ENCODE results near the gene VPS26C.
A peak's percentile ranks its signal among the peaks of the same experiment; 100 is the strongest.

VPS26C gene

DNA sequence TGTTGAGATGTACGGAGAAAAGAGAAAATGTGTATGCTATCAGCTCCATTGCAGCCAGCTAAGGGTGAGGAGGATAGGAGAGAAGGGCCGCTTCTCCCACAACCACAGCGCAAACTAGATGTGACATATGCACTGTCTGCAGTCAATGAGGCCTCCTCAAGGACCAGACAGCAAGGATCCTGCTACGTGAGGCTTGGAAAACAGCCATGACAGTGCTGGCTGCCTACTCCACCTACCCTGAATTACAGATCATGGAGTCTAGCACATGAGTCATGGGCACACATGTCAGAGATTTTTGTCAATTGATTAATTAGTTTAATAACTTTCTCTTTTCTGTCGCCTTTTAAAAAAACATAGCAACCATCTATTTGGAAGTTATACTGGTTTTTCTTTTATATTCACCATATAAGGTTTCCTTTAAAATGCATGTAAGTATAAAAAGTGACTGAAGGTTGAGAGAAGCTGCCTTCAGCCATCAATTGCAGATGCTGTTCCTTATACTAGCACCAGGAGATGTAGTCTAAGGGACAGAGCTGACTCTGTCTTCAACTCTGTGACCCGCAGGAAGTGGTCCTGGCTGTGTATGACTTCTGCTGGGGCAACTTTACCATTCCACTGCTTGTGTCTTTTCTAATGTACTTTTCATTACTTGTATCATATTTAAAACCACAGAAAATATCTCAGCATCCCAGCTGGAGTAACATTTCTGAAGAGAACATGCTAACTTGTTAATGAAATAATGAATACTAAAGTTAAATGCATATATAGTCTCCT lies 3.1 kb downstream of the VPS26C start:
- DNase-seq, result no peak

DNA sequence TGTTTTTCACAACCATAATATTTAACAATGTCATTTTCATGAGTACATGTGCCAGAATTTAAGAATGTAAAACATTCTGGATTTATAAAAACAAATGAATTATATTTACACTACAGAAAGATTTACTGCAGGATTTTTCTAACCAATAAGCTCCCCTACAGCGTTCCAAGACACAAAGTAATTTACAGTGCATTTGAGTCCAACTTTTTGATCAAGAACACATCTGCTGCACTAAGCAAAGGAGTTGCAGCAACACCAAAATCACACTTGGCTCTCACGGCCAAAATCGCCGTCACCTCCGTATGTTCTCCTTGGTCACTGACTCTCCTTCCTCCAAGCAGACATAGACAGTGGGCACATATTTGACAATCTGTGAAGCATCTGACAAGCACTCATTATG lies 7.7 kb downstream of the VPS26C start:
- DNase-seq, result no peak

- DNase-seq, result peak; percentile 94
Measured at GRCh38 chr21:37257967-37258877, 8.9 kb downstream of the VPS26C start.

DNA sequence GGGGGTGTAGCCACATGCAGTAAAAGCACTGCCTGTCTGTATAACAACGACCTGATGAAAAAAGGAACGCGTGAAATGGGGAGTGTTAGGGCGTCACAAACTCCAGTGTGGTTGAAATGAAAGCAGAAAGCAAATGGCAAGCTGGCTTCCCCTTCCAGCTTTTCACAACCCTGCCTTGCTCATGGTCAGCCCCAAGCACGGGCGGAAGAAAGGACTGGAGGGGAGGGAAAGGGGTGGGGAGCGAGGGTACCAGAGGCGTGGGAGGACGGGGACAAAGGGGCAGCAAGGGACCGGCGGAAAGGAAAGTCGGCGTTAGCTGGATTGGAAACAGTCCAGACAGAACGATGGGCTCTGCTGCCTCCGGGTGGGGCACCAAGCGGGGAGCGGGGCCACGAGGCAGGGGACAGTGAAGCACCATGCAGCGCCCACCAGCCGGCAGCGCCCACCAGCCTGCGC lies 9.6 kb downstream of the VPS26C start:
- DNase-seq, result peak; percentile 64

GRCh38 chr21:37253991-37254390 lies 13.1 kb downstream of the VPS26C start:
- DNase-seq, result no peak

GRCh38 chr21:37251294-37251634 lies 15.9 kb downstream of the VPS26C start:
- no peak for DNase-seq

DNA sequence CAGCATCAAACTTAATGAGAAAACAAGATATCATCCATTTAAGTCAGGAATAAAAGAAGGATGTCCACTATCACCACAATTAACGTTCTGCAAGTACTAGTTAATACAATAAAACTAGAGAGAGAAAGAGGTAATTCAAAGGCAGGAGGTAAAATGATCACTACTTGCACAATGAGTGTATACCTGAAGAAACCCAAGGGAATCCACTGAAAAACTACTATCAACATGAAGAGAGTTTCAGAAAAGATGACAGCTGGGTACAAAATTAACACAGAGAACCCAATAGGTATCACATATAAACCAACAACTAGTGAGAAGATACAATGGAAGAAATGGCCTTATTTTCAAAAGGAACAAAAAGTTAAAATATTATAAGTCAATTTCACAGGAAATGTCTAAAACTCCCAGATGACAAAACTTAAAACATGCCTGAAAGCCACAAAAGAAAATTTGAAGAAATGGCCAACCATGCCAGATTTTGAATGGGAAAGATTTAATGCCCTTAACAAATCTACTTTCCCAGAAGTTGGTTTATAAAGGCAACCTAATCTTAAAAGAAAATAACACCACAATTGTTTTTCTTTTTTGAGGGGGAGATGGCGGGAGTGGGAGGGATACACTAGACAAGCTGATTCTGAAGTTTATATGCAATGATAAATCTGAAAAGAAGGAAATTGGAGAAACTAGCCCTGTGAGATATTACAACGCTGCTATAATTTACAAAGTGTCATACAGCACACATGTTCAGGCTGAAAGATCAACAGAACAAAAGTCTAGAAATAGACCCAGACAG lies 17.8 kb downstream of the VPS26C start:
- no peak for DNase-seq

GRCh38 chr21:37248298-37248697 lies 18.8 kb downstream of the VPS26C start:
- DNase-seq, result no peak

GRCh38 chr21:37245151-37245550 lies 22.0 kb downstream of the VPS26C start:
- DNase-seq, result no peak

GRCh38 chr21:37244501-37245095 lies 22.5 kb downstream of the VPS26C start:
- DNase-seq, result no peak

DNA sequence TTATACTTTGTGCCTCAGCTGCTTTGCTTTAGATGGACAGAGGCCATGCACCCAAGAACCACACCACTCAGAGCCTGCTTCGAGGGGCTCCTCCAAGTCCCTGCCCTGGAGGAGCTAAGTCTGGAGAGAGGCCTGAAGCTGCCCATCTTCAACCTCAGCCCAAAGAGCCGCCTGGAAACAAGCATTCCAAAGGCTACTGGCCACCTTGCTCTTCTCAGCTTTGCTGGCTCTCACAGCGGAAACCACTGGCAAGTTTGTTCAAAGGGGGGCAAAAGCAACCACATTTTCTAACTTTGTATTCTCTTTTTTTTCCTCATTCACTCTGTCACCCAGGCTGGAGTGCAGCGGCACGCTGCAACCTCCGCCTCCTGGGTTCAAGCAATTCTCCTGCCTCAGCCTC lies 23.2 kb downstream of the VPS26C start:
- no peak for DNase-seq

DNA sequence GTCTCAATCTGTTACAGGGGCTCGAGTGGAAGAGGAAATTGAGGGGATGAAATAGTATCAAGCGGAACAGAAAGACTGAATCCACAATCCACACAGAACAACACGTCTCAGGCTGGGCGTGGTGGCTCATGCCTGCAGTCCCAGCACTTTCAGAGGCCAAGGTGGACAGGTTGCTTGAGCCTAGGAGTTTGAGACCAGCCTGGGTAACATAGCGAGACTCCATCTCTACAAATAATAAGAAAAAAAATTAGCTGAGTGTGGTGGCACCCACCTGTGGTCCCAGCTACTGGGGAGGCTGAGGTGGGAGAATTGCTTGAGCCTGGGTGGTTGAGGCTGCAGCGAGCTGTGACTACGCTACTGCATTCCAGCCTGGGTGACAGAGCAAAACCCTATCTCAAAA lies 25.7 kb downstream of the VPS26C start:
- DNase-seq, result no peak

DNA sequence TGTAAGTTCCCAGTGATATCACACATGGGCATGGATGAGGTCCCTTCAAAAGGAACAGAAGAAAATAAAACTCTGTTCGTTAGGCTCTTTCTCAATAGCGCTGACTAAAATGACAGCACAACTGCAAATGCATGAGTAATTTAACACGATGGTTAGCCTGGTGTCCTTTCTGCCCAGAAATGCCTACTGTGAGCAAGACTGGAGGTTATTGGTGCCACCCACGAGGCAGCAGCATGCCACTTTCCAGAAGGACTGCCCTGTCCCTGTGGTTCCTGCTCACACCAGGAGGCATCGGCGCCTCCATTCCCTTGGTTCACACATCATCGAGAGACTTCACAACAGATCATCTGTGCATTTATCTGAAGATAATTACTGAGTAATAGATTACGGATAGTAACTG lies 26.2 kb downstream of the VPS26C start:
- DNase-seq, result no peak

GRCh38 chr21:37237764-37238163 lies 29.4 kb downstream of the VPS26C start:
- DNase-seq, result no peak

GRCh38 chr21:37237346-37237745 lies 29.8 kb downstream of the VPS26C start:
- DNase-seq, result no peak

GRCh38 chr21:37233551-37234146 lies 33.5 kb downstream of the VPS26C start:
- DNase-seq, result no peak

- DNase-seq, result peak; percentile 80
Measured at GRCh38 chr21:37232274-37233018, 34.7 kb downstream of the VPS26C start.

DNA sequence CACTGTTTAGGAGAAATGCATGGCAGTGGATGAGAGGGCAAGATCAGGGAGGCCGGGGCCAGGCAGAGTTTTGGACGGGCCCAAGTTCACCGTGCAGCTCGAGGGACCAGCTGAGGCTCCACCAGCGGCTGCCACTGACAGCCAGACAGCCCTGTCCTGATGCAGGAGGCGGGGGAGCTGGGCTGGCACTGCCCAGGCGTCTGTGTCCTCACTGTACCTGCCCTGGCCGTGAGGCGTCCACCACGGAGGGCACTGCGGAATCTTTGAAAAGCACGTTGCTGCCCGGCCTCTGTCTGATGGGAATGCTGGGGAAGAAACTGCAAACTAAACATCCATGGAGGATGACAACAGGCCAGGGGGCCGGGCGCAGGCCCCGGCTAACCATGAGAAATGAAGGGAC lies 35.5 kb downstream of the VPS26C start:
- no peak for DNase-seq

DNA sequence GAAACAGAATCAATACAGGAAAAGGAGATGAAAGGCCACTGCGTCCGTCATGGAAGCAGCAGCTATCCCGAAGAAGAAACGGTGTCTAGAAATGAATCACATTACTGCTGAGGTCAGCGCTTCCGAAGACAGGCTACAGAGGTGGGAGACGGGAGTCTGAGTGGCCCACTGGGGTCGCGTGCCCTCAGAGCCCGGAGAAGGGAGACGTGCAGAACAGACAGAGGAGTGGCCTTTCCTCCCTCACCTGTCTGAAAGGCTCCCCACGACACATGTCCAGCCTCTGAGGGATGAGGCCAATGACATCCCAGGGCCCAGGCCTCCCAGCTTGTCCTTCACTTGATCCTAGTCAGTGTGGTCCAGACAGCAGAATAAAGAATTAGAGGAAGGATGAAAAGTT lies 35.9 kb downstream of the VPS26C start:
- no peak for DNase-seq

DNA sequence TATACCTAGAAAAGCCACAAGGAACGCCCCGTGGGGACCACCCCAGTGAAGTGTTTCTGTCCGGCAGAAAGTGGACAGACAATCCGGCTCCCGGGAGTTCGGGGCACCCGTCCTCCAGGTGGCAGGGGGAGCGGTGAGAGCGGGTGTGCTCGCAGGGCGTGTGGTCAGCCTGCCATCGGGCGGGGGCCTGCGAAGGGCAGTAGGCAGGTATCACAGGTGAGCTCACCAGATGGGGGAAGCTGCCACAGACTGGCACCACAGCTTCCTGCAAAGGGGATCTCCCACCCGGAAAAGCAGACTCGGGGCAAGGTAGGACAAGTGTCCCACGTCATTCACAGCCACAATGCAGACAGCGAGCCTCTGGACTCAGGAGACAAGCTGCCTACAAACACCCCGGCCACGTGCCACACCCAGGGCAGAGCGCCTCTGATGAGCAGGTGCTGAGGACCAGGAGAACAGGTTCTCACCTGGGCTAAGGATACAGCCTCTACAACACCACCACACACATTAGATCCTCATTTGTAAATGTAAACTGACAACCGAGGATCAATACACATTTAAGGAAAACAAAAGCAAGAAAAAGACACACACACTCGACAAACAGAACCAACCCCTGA lies 36.4 kb downstream of the VPS26C start:
- no peak for DNase-seq

GRCh38 chr21:37228003-37228400 lies 39.1 kb downstream of the VPS26C start:
- DNase-seq, result no peak
